ENCODE measurements around the gene CLEC17A.

DNA sequence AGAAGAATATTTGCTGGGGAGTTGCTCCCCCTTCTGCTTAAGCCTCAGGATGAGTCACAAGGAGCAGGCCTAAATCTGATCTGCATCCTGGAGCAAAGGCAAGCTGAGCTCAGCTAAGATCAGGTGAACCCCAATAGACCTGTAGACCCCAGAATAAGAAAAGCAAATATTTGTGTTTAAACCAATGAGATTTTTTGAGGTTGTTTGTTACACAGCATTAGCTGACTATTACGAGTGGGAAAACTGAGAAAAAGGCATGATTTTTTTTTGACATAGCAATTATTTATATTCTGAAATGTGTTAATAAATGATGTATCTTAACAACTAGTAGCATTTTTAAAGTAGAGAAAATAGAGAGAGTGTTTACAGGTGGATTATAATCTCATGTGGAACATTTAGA, 46.7 kb downstream of the CLEC17A start:
- TF ChIP-seq, protein P1, sequence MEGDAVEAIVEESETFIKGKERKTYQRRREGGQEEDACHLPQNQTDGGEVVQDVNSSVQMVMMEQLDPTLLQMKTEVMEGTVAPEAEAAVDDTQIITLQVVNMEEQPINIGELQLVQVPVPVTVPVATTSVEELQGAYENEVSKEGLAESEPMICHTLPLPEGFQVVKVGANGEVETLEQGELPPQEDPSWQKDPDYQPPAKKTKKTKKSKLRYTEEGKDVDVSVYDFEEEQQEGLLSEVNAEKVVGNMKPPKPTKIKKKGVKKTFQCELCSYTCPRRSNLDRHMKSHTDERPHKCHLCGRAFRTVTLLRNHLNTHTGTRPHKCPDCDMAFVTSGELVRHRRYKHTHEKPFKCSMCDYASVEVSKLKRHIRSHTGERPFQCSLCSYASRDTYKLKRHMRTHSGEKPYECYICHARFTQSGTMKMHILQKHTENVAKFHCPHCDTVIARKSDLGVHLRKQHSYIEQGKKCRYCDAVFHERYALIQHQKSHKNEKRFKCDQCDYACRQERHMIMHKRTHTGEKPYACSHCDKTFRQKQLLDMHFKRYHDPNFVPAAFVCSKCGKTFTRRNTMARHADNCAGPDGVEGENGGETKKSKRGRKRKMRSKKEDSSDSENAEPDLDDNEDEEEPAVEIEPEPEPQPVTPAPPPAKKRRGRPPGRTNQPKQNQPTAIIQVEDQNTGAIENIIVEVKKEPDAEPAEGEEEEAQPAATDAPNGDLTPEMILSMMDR (IDR thresholded peaks at IDR 0.05; ENCODE audit: insufficient read depth, low read depth, low read length), result no peak
- TF ChIP-seq EZH2 (IDR thresholded peaks at IDR 0.05; ENCODE audit: insufficient read depth, low read length), result no peak
